Neutrophil (primary cell): ENCODE data around the gene LMF1.

Experiments
- H3K27ac ChIP-seq: fragments of 200-600 bp; sonication (generic); 2 replicates; pipeline ENCODE4 v1.5.1; 2016; ENCODE audit warnings: mild to moderate bottlenecking, moderate library complexity
- H3K27me3 ChIP-seq: fragments of 200-600 bp; sonication (generic); 2 replicates; pipeline ENCODE4 v1.6.0; 2016; ENCODE audit warnings: mild to moderate bottlenecking
- H3K36me3 ChIP-seq: fragments of 200-600 bp; sonication (generic); 2 replicates; pipeline ENCODE4 v1.5.1; 2017
- H3K4me1 ChIP-seq, 2 experiments: fragments of 200-600 bp in 1 of 2; sonication (generic) in 1 of 2; 1 replicate in 1 of 2; 2 replicates in 1 of 2; pipeline versions ENCODE4 v1.5.1 to v1.6.1; 2013 to 2016; ENCODE audit warnings: low read depth in 1 of 2, low read length in 1 of 2, mild to moderate bottlenecking in 1 of 2, moderate library complexity in 1 of 2; ENCODE audit not compliant: control insufficient read depth in 1 of 2, insufficient read depth in 1 of 2
- H3K4me3 ChIP-seq, 2 experiments: fragments of 200-600 bp in 1 of 2; sonication (generic) in 1 of 2; 1 replicate in 1 of 2; 2 replicates in 1 of 2; pipeline ENCODE4 v1.5.1; 2013 to 2016; ENCODE audit warnings: low read depth in 1 of 2, low read length in 1 of 2, mild to moderate bottlenecking in 1 of 2, moderate library complexity in 1 of 2
- H3K9me3 ChIP-seq: fragments of 200-600 bp; sonication (generic); 2 replicates; pipeline ENCODE4 v1.5.1; 2016
- TF ChIP-seq, protein P1 (sequence below): fragments of 200-600 bp; sonication (generic); IDR thresholded peaks from 2 replicates; pipeline ENCODE4 v1.5.1; 2016; ENCODE audit warnings: antibody characterized with exemption

Gene LMF1

DNA sequence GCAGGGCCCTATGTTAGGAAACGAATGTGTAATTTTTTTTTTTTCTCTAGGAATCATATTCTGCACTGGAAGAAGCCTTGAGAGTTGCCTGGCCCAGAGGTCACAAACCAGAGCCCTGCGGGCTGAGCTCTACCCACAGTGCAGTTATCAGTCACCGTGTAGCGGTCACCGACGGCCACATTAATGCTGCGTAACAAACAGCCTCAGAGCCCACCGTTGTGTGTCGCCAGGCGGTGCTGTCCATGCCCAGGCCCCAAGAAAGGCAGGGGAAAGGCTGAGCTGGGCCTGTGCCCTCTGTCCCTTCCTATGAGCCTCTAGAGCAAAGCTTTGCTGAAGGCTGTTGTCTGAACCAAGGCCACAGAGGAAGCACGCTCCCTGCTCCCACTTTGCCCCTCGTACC is 4.5 kb upstream of the LMF1 start:
- H3K4me3 ChIP-seq: no peak overlapping the region
- no peaks in the 10 kb centered on the region for H3K36me3 ChIP-seq
- H3K27me3 ChIP-seq: peaks cover 91% of the 10 kb centered on the region
- H3K4me1 ChIP-seq: peaks cover 3 to 9% of the 10 kb centered on the region in 2 experiments
- H3K27ac ChIP-seq: no peak overlapping the region
- TF ChIP-seq, protein P1, sequence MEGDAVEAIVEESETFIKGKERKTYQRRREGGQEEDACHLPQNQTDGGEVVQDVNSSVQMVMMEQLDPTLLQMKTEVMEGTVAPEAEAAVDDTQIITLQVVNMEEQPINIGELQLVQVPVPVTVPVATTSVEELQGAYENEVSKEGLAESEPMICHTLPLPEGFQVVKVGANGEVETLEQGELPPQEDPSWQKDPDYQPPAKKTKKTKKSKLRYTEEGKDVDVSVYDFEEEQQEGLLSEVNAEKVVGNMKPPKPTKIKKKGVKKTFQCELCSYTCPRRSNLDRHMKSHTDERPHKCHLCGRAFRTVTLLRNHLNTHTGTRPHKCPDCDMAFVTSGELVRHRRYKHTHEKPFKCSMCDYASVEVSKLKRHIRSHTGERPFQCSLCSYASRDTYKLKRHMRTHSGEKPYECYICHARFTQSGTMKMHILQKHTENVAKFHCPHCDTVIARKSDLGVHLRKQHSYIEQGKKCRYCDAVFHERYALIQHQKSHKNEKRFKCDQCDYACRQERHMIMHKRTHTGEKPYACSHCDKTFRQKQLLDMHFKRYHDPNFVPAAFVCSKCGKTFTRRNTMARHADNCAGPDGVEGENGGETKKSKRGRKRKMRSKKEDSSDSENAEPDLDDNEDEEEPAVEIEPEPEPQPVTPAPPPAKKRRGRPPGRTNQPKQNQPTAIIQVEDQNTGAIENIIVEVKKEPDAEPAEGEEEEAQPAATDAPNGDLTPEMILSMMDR: no peak
- H3K9me3 ChIP-seq: no peaks in the 10 kb centered on the region

DNA sequence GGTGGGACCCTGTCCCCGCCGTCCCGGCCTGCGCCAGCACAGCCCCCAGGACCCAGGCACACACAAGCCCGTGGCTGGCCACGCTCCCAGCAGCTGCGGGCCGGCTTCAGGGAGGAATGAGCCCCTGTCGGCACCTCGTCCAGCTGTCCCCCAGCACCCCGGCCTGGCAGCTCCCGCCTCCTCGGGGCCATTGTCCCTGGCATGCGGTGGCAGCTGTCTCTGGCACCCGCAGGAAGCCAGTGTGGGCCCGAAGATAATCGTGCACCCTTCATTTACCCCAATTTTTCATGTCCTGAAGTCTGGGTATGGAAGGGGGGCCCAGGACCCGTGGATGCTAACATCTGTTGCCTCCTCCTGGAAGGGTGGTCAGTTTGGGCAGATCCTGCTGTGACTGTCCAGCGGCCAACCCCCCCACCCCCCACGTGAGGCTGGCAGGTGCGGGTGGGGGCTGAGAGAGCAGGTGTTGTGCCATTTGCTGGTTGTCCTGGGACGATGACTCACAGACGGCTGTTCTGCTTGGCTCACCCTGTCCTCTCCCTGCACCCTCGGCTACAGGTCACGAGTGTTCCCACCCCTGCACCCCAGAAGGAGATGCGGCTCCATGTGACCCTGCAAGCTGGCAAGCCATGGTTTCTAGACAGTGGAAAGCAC is 4.0 kb upstream of the LMF1 start:
- TF ChIP-seq, protein P1: no peak
- no peak overlapping the region for H3K4me3 ChIP-seq
- H3K36me3 ChIP-seq: no peaks in the 10 kb centered on the region
- no peak overlapping the region for H3K27ac ChIP-seq
- H3K9me3 ChIP-seq: no peaks in the 10 kb centered on the region
- H3K4me1 ChIP-seq: peaks cover 9 to 14% of the 10 kb centered on the region in 2 experiments
- peaks cover 89% of the 10 kb centered on the region for H3K27me3 ChIP-seq

DNA sequence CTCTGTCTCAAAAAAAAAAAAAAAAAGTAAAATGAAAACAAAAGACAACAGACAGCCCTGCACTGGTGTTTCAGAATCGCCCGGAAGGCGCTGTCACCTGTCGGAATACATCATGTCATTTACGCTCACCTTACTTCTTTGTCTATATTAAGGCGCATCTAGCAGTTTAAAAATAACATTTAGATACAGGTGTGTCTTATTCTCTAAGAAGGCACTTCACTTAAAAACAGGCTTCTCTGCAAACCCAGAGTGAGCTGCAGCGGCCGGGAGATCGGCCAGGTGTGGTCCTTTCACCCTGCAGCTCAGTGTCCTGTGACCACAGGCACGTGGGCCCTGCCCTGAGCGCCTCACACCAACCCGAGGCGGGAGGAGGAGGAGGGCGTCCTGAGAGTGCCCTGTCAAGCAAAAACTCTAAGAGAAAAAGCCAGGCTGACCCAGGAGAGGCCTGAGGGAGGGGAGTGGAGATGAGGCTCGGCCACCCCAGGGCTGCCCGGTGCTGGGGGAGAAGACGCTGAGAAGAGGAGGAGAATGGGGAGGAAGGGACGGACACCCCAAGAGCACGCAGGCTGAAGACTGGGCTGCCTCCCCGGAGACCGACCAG is 3.3 kb upstream of the LMF1 start:
- peaks cover 84% of the 10 kb centered on the region for H3K27me3 ChIP-seq

DNA sequence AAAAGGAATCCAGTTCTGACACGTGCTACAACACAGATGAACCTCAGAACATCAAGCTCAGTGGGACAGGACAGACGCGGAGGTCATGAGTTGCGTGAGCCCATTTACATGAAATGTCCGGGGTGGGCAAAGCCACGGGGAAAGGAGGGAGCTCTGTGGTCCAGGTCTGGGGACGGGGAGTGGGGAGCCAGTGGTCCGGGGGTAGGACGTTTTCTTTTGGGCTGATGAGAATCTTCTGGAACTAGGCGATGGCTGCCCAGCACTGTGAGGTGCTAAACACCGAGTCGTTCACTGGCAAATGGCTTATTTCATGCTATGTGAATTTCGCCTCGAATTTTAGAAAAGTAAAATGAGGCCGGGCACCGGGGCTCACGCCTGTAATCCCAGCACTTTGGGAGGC is 2.6 kb upstream of the LMF1 start:
- peaks cover 77% of the 10 kb centered on the region for H3K27me3 ChIP-seq
- H3K27ac ChIP-seq: no peak overlapping the region
- no peak overlapping the region for H3K4me3 ChIP-seq
- no peaks in the 10 kb centered on the region for H3K9me3 ChIP-seq
- TF ChIP-seq, protein P1: no peak
- no peaks in the 10 kb centered on the region for H3K36me3 ChIP-seq
- peaks cover 10 to 15% of the 10 kb centered on the region in 2 experiments for H3K4me1 ChIP-seq

More for the DNA sequence above, 3.3 kb upstream of the LMF1 start:
- Histone ChIP-seq H3K9me3 (no peaks in the 10 kb centered on the region), H3K4me1 (peaks cover 10 to 15% of the 10 kb centered on the region in 2 experiments), H3K27ac (no peak overlapping the region), H3K4me3 (no peak overlapping the region), H3K36me3 (no peaks in the 10 kb centered on the region)
- TF ChIP-seq, protein P1: no peak

DNA sequence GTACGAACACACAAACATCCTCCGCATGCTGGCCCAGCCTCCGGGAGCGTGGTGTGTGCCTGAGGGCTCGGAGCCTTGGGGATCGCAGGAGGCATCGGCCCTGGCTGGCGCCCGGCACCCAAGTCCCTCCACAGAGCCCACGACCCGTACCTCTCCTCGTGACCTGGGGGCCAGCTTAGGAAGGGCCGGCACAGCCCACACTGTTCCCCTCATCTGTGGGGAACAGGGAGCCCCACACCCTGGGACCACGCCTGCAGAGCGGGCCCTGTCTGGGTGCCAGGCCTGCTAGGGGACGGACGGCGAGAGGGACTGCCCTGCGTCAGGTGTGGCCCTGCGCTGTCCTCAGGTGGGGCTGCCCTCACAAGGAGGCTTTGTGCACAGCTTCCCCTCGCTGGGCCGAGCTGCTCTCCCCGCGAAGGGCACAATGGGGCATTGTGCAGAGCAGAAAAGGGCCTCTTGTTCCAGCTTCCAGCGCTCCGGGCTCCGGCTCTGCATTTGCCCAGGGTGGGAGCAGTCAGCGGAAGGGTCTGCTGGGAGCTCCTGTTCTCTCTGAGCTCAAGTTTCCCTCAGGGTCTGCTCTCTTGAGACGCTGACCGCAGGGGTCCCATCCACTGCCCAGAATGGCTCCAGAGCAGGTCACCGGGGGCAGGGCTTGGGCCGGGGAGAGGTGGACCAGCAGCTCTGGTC is 1.7 kb upstream of the LMF1 start:
- Histone ChIP-seq H3K4me1 (peaks cover 10 to 15% of the 10 kb centered on the region in 2 experiments), H3K4me3 (no peak overlapping the region), H3K27me3 (peaks cover 68% of the 10 kb centered on the region), H3K9me3 (no peaks in the 10 kb centered on the region), H3K27ac (no peak overlapping the region), H3K36me3 (peaks cover 5% of the 10 kb centered on the region)
- TF ChIP-seq, protein P1: no peak
